OCI-LY1 (cell line): Measurements from ENCODE around the gene VGLL4.

ENCODE experiments used
- H2AFZ ChIP-seq: fragments of 200-600 bp; sonication (generic), shearing (Covaris generic); 2 replicates; pipeline ENCODE4 v1.6.0; 2014; ENCODE audit warnings: antibody characterized with exemption, mild to moderate bottlenecking, low read length
- H3F3A ChIP-seq: fragments of 200-600 bp; sonication (generic), shearing (Covaris generic); 2 replicates; pipeline ENCODE4 v1.6.0; 2014; ENCODE audit warnings: mild to moderate bottlenecking, antibody characterized with exemption, low read length, moderate library complexity; ENCODE audit not compliant: insufficient read depth
- H3K27ac ChIP-seq: fragments of 200-600 bp; sonication (generic); 2 replicates; pipeline ENCODE4 v1.5.1; 2014; ENCODE audit warnings: low read length, mixed run types, mild to moderate bottlenecking, low read depth; ENCODE audit not compliant: poor library complexity, severe bottlenecking
- H3K27me3 ChIP-seq: fragments of 200-600 bp; sonication (generic); 2 replicates; pipeline ENCODE4 v1.6.0; 2014; ENCODE audit warnings: antibody characterized with exemption, mild to moderate bottlenecking, low read length, moderate library complexity; ENCODE audit not compliant: insufficient read depth
- H3K36me3 ChIP-seq: fragments of 200-600 bp; sonication (generic); 2 replicates; pipeline ENCODE4 v1.6.1; 2014; ENCODE audit warnings: mild to moderate bottlenecking, antibody characterized with exemption, low read length, moderate library complexity, mixed read lengths; ENCODE audit not compliant: insufficient read depth
- H3K4me1 ChIP-seq: fragments of 200-600 bp; sonication (generic); 2 replicates; pipeline ENCODE4 v1.5.1; 2014; ENCODE audit warnings: mild to moderate bottlenecking, low read length, moderate library complexity; ENCODE audit not compliant: insufficient read depth, severe bottlenecking
- H3K4me2 ChIP-seq: fragments of 200-600 bp; sonication (generic), shearing (Covaris generic); 2 replicates; pipeline ENCODE4 v1.6.1; 2014; ENCODE audit warnings: low read length
- H3K4me3 ChIP-seq: fragments of 200-600 bp; sonication (generic); 2 replicates; pipeline ENCODE4 v1.5.1; 2014; ENCODE audit warnings: low read length, low read depth, mild to moderate bottlenecking, mixed read lengths; ENCODE audit not compliant: poor library complexity, severe bottlenecking
- H3K79me2 ChIP-seq: fragments of 200-600 bp; shearing (Covaris generic); 2 replicates; pipeline ENCODE4 v1.6.1; 2016; ENCODE audit warnings: mixed run types, low read length, mixed read lengths; ENCODE audit not compliant: insufficient read depth
- H3K9ac ChIP-seq: fragments of 200-600 bp; sonication (generic), shearing (Covaris generic); 2 replicates; pipeline ENCODE4 v1.6.1; 2014; ENCODE audit warnings: mild to moderate bottlenecking, low read length, mixed read lengths
- H3K9me2 ChIP-seq: fragments of 200-600 bp; sonication (generic), shearing (Covaris generic); 2 replicates; pipeline ENCODE4 v1.6.1; 2014; ENCODE audit warnings: low read depth, mild to moderate bottlenecking, low read length, mixed read lengths
- H3K9me3 ChIP-seq: fragments of 200-600 bp; shearing (Covaris generic); 2 replicates; pipeline ENCODE4 v1.6.1; 2014; ENCODE audit warnings: low read length, mixed read lengths
- H4K20me1 ChIP-seq: fragments of 200-600 bp; sonication (generic), shearing (Covaris generic); 2 replicates; pipeline ENCODE4 v1.6.0; 2016; ENCODE audit warnings: mild to moderate bottlenecking, low read length; ENCODE audit not compliant: insufficient read depth
- CTCF ChIP-seq: fragments of 200-600 bp; sonication (generic), shearing (Covaris generic); IDR thresholded peaks from 2 replicates; pipeline ENCODE4 v1.5.1; 2017; ENCODE audit warnings: mild to moderate bottlenecking, antibody characterized with exemption, low read length, moderate library complexity, mixed read lengths
- EZH2 ChIP-seq: fragments of 200-600 bp; sonication (generic), shearing (Covaris generic); IDR thresholded peaks from 2 replicates; pipeline ENCODE4 v1.8.0; 2017; ENCODE audit warnings: borderline replicate concordance, mixed run types, mild to moderate bottlenecking, antibody characterized with exemption, low read length, moderate library complexity, mixed read lengths

VGLL4 gene

GRCh38 chr3:11583638-11584046 lies 60.1 kb downstream of the VGLL4 start:
- Histone ChIP-seq H3K4me1 (peaks cover 69% of the 10 kb centered on the region), H3K79me2 (peaks cover 61% of the 10 kb centered on the region), H3K9me3 (no peaks in the 10 kb centered on the region), H3K9me2 (no peaks in the 10 kb centered on the region), H4K20me1 (no peaks in the 10 kb centered on the region), H3K36me3 (peaks cover 29% of the 10 kb centered on the region), H3K27me3 (no peaks in the 10 kb centered on the region), H2AFZ (no peak overlapping the region), H3K4me2 (peak overlapping the region; percentile 75; the same call in 1 of the 2 replicates), H3K27ac (peak overlapping the region; percentile 80), H3F3A (no peaks in the 10 kb centered on the region), H3K9ac (no peak overlapping the region; the same call in 1 of the 2 replicates), H3K4me3 (peak overlapping the region; percentile 53)
- TF ChIP-seq CTCF (no peak), EZH2 (no peak)

- no peak overlapping the region for H2AFZ ChIP-seq
- H3F3A ChIP-seq: no peaks in the 10 kb centered on the region
- H4K20me1 ChIP-seq: no peaks in the 10 kb centered on the region
- peaks cover 29% of the 10 kb centered on the region for H3K36me3 ChIP-seq
- H3K9me3 ChIP-seq: no peaks in the 10 kb centered on the region
- peaks cover 67% of the 10 kb centered on the region for H3K4me1 ChIP-seq
- TF ChIP-seq EZH2 (no peak), CTCF (no peak)
- H3K27ac ChIP-seq: peak overlapping the region; percentile 80
- H3K79me2 ChIP-seq: peaks cover 64% of the 10 kb centered on the region
- peak overlapping the region; percentile 75; the same call in 1 of the 2 replicates for H3K4me2 ChIP-seq
- no peaks in the 10 kb centered on the region for H3K9me2 ChIP-seq
- peak overlapping the region; percentile 53 for H3K4me3 ChIP-seq
- no peaks in the 10 kb centered on the region for H3K27me3 ChIP-seq
- H3K9ac ChIP-seq: no peak overlapping the region; the same call in 1 of the 2 replicates
These were observed 60.5 kb downstream of the VGLL4 start for GRCh38 chr3:11583235-11583634.

GRCh38 chr3:11582191-11582968 lies 61.3 kb downstream of the VGLL4 start:
- TF ChIP-seq EZH2 (no peak), CTCF (no peak)
- Histone ChIP-seq H3K9me3 (no peaks in the 10 kb centered on the region), H4K20me1 (no peaks in the 10 kb centered on the region), H2AFZ (no peak overlapping the region), H3K4me3 (peak overlapping the region; percentile 53), H3K36me3 (peaks cover 21% of the 10 kb centered on the region), H3K4me2 (peak overlapping the region; percentile 75), H3K27me3 (no peaks in the 10 kb centered on the region), H3K79me2 (peaks cover 68% of the 10 kb centered on the region), H3K4me1 (peaks cover 72% of the 10 kb centered on the region), H3K9ac (peak overlapping the region; percentile 61; the same call in 1 of the 2 replicates), H3F3A (no peaks in the 10 kb centered on the region), H3K27ac (peak overlapping the region; percentile 80), H3K9me2 (no peaks in the 10 kb centered on the region)
